ENCODE results near the gene PIM3.

GRCh38 chr22:49968313-49968830 lies 7.8 kb downstream of the PIM3 start:
- TF ChIP-seq CTCF (IDR thresholded peaks at IDR 0.05; ENCODE audit: low read depth, low read length) = no peak
- TF ChIP-seq POLR2A (IDR thresholded peaks at IDR 0.05; ENCODE audit: extremely low read depth, insufficient read length) = no peak
- no peak for TF ChIP-seq MYC (IDR thresholded peaks at IDR 0.05; ENCODE audit: low read depth, low read length)

Measured in NB4 (cell line).